Psoas muscle (tissue), 8 donors: Measurements from ENCODE around the gene FER1L5. TPM values are rescaled to one million over a fixed set of nuclear protein-coding genes. Genes with fewer than 3 reads are reported as not detected.
A peak's percentile ranks its signal among the peaks of the same experiment; 100 is the strongest.

Experiments
- ATAC-seq, 4 donors: fragments of 200-7000 bp; cut with Tn5 transposase; one replicate each; pipeline ENCODE4 v1.9.1; 2020; ENCODE audit warnings: moderate library complexity in 3 of 4, mild to moderate bottlenecking in 2 of 4
- DNase-seq, 2 donors: peaks; one replicate each; pipeline ENCODE4 v3.0.0-alpha.2; 2020
- H3K27ac ChIP-seq: fragments of 200-600 bp; one replicate; pipeline ENCODE4 v1.8.0; 2022
- H3K27me3 ChIP-seq, 3 donors: fragments of 200-600 bp in 1 of 3; one replicate each; pipeline versions ENCODE4 v1.6.1 to v1.8.0; 2013 to 2022; ENCODE audit warnings: low read length in 2 of 3, mild to moderate bottlenecking in 2 of 3, moderate library complexity in 1 of 3; ENCODE audit not compliant: insufficient read depth in 3 of 3
- H3K36me3 ChIP-seq, 2 donors: fragments of 200-600 bp in 1 of 2; one replicate each; pipeline versions ENCODE4 v1.6.1 to v1.8.0; 2013 to 2022; ENCODE audit warnings: low read depth in 1 of 2, mild to moderate bottlenecking in 1 of 2, moderate library complexity in 1 of 2; ENCODE audit not compliant: insufficient read depth in 1 of 2
- H3K4me1 ChIP-seq: fragments of 200-600 bp; one replicate; pipeline ENCODE4 v1.8.0; 2022
- H3K4me3 ChIP-seq: fragments of 200-600 bp; one replicate; pipeline ENCODE4 v1.8.0; 2022; ENCODE audit warnings: mild to moderate bottlenecking
- H3K9me3 ChIP-seq: fragments of 200-600 bp; one replicate; pipeline ENCODE4 v1.8.0; 2022
- WGBS, 3 donors: extraction: QIAGEN DNeasy Blood & Tissue Kit; methylation state at CpG; one replicate each; pipeline versions ENCODE4 v1.1.6 to v1.1.7; 2013; 5-methylcytosine and 5-hydroxymethylcytosine counted together
- intact Hi-C, 2 donors: fragments of 100-400 bp; cut with DNase I; formaldehyde crosslinking; loops; one replicate each; pipeline versions ENCODE4 v1.11.0 to v1.14.2; 2022
- polyA plus RNA-seq, 3 donors: library from polyadenylated mRNA; stranded (reverse); fragments of 200-250 nt; gene quantifications; one replicate each; pipeline ENCODE4 v1.2.3, GENCODE V29; 2013
- total RNA-seq, 4 donors: library from RNA; stranded (reverse); fragmentation: NEBNext Ultra II Directional in 2 of 4; extraction: Animal tissue kit (Norgen Biotek cat#: 25700) in 2 of 4; gene quantifications; one replicate each; pipeline versions ENCODE4 v1.2.1 to v1.2.4, GENCODE V29; 2021 to 2023
- TF ChIP-seq, protein P1 (sequence below): fragments of 200-600 bp; IDR thresholded peaks from one replicate; pipeline ENCODE4 v1.8.0; 2022; ENCODE audit warnings: antibody characterized with exemption
- donor health status: healthy with polysubstance abuse.
- donor health status: DM: no; HTN: no; CAD: no; lungs with moderate emphysema.
- donor health status: Bipolar disorder and iron deficiency.
- donor health status: healthy.
- donor health status: DM: yes; HTN: yes; CAD: no.
- donor health status: DM: no; HTN: no; CAD: no.
- donor health status: DM: no; HTN: no; CAD: no.
- donor health status: DM: yes; HTN: yes; CAD: no.

Gene FER1L5
- total and polyA plus RNA-seq, 7 donors = 0.01 TPM; not detected in 6

- intact Hi-C loops = loop anchor here (1.0 to 10.0 kb wide), 6 partner anchors 28 to 127 kb away; partner anchors contain the start of genes CNNM4 (in 2 of the 2) and ARID5A (in 1 of the 2)
- Histone ChIP-seq H3K4me3 (peak overlapping the region; percentile 73), H3K36me3 (peaks cover 0 to 32% of the 10 kb centered on the region in 2 donors), H3K27me3 (no peaks in the 10 kb centered on the region), H3K27ac (peak overlapping the region; percentile 88), H3K4me1 (peaks cover 40% of the 10 kb centered on the region), H3K9me3 (no peaks in the 10 kb centered on the region)
- peak; percentile 92 to 96 for DNase-seq
- TF ChIP-seq, protein P1, sequence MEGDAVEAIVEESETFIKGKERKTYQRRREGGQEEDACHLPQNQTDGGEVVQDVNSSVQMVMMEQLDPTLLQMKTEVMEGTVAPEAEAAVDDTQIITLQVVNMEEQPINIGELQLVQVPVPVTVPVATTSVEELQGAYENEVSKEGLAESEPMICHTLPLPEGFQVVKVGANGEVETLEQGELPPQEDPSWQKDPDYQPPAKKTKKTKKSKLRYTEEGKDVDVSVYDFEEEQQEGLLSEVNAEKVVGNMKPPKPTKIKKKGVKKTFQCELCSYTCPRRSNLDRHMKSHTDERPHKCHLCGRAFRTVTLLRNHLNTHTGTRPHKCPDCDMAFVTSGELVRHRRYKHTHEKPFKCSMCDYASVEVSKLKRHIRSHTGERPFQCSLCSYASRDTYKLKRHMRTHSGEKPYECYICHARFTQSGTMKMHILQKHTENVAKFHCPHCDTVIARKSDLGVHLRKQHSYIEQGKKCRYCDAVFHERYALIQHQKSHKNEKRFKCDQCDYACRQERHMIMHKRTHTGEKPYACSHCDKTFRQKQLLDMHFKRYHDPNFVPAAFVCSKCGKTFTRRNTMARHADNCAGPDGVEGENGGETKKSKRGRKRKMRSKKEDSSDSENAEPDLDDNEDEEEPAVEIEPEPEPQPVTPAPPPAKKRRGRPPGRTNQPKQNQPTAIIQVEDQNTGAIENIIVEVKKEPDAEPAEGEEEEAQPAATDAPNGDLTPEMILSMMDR = no peak
- WGBS, 3 donors = 0 to 1% (median 1%) methylated on average over 29 to 50 of the region's 50 CpGs
- peak; percentile 87 to 92 (median 90) for ATAC-seq
These were observed 5.0 kb upstream of the FER1L5 start for GRCh38 chr2:96637385-96638143.

GRCh38 chr2:96638144-96639121 lies 4.1 kb upstream of the FER1L5 start, which contains the start of gene KANSL3:
KANSL3 (minus strand) TSS chr2:96638312; CDS start chr2:96637135, 1,177 bp downstream.
- peak; percentile 89 to 96 for DNase-seq
- Histone ChIP-seq H3K36me3 (peaks cover 0 to 28% of the 10 kb centered on the region in 2 donors), H3K27me3 (no peaks in the 10 kb centered on the region), H3K4me3 (peak within 1 kb of the TSS; percentile 73), H3K4me1 (peaks cover 35% of the 10 kb centered on the region), H3K9me3 (no peaks in the 10 kb centered on the region), H3K27ac (peak within 1 kb of the TSS; percentile 88)
- 6 to 9% (median 8%) methylated on average over 52 to 67 of the region's 67 CpGs for WGBS, 3 donors
- peak; percentile 89 to 93 (median 92) for ATAC-seq
- TF ChIP-seq, protein P1 = no peak
- intact Hi-C loops = loop anchor here (1.0 to 10.0 kb wide), 6 partner anchors 27 to 126 kb away; partner anchors contain the start of genes CNNM4 (in 2 of the 2) and ARID5A (in 1 of the 2)

DNA sequence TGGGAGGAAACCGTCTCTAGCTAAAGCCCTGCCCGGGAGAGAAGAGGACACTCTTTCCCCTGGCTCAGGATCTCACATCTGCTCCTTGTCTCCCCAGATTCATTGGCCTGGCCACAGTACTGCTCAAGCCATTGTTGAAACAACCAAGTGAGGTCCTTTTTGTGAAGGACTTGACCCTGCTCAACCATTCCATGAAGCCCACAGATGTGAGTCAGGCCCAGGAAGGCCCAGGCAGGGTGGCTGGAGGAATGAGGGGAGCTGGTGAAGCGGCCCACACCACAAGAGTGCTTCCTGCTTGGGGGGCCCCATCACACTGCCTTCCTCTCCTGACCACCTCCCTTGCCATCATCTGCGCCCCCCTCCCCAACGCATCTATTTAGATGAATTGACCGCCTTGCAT lies 5.1 kb downstream of the FER1L5 start:
- Histone ChIP-seq H3K36me3 (no peaks in the 10 kb centered on the region), H3K4me1 (no peaks in the 10 kb centered on the region), H3K27ac (no peak overlapping the region), H3K4me3 (no peak overlapping the region), H3K9me3 (no peaks in the 10 kb centered on the region), H3K27me3 (no peaks in the 10 kb centered on the region)
- 86 to 95% (median 92%) methylated on average over 6 of the region's 6 CpGs for WGBS, 3 donors
- DNase-seq (no peak), ATAC-seq (no peak)
- TF ChIP-seq, protein P1 = no peak
- intact Hi-C loops = no loop called here

DNA sequence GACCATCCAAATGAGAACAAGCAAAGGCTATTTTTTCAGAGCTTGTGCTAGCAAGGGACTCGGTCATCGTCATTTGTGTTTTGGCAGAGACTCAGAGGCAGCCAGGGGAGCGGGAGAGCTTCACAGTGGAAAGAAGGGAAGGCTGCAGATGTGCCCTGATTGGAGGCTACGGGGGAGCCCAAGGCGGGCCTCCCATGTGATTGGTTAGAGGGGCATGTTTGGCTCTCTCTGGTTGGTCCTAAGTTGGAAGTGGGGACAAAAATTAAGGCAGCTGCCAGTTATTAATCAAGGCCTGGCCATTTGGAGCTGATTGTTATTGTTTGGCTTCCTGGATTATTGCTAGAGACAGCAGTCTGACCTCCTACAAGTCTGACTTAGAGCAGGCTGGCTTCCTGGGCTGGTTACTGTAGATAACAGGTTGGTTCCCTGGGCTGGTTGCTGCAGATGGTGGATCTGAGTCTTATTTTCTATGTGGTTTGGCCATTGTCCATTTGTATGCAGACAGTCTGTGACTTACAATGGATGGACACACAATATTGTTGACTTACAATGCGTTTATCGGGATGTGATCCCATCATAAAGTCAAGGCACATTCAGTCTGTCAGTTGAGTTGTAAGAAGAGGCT lies 5.9 kb downstream of the FER1L5 start:
- Histone ChIP-seq H3K9me3 (no peaks in the 10 kb centered on the region), H3K4me1 (no peaks in the 10 kb centered on the region), H3K27me3 (no peaks in the 10 kb centered on the region), H3K36me3 (no peaks in the 10 kb centered on the region), H3K4me3 (no peak overlapping the region), H3K27ac (no peak overlapping the region)
- WGBS, 3 donors = 88 to 91% (median 89%) methylated on average over 7 of the region's 7 CpGs
- intact Hi-C loops = no loop called here
- DNase-seq = no peak
- TF ChIP-seq, protein P1 = no peak
- no peak for ATAC-seq
